SH-SY5Y (cell line): Measurements from ENCODE around the gene CSK.

Experiments
- GATA2 ChIP-seq: IDR thresholded peaks from 2 replicates; pipeline ENCODE4 v1.6.1; 2011; ENCODE audit warnings: mild to moderate bottlenecking, low read depth, low read length
- GATA3 ChIP-seq: IDR thresholded peaks from 2 replicates; pipeline ENCODE4 v1.6.1; 2011; ENCODE audit warnings: low read depth, mild to moderate bottlenecking, low read length, moderate library complexity

DNA sequence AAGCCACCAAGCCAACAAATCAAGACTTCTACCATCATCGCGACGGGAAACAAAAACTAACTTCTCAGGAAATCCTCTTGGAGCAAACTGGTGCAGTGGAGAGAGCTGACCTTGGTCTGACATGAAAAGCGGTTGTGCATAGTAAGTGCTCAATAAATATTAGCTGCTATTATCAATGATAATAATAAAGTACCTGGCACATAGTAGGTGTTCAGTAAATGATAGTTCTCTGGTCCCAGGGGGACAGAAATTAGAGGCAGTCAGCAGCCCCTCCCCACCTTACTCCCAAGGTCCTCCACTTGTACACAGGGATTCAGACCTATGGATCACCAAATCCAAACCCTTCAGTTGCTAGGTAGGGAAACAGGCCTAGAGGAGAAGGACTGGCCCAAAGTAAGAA is 6.0 kb upstream of the CSK start:
- TF ChIP-seq GATA3 (no peak), GATA2 (no peak)
